GM12874 (cell line): ENCODE results near the gene CKS2.

Source experiments
- TF ChIP-seq, protein P1 (sequence below): IDR thresholded peaks from 2 replicates; pipeline ENCODE4 v1.5.1; 2011; ENCODE audit warnings: low read depth, mild to moderate bottlenecking, control low read depth, low read length, moderate library complexity; ENCODE audit not compliant: insufficient read depth

Gene CKS2

DNA sequence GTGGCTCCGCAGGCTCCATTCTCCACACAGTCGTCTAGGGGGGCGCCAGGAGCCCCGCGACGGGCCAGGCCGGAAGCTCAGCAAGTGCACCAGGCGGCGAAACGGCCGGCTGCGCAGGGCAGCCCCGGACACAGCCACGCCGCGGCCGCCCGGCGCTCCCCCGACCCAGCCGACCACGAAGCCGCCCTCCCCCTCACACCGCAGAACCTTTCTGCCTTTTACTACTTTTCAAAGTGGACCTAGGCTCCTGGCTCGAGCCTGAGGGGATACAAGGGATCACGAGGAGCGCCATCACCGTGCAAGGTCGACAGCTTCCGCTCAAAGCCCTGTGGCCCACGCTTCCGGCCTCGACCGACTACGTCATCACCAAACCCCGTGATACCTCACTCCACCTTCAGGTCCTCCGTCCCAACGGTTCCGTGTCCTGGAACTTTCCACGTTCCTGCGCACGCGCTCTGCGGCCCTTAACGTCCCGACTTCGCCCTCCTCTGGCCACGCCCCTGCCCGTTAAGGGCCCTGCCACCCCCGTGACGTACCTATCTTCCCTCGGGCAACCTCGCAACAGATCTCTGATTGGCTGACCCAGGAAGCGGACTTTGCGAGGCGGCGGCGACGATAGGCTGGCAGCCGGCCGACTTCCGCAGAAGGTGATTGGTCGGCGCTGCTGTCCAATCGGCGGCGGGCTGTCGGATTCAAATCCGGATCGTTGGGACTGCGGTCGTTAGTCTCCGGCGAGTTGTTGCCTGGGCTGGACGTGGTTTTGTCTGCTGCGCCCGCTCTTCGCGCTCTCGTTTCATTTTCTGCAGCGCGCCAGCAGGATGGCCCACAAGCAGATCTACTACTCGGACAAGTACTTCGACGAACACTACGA is at the start of gene CKS2:
TSS of gene CKS2 (plus strand) at position 721 of the 871 bp plus-strand sequence. CDS start at position 819, 98 bp downstream.
- TF ChIP-seq, protein P1, sequence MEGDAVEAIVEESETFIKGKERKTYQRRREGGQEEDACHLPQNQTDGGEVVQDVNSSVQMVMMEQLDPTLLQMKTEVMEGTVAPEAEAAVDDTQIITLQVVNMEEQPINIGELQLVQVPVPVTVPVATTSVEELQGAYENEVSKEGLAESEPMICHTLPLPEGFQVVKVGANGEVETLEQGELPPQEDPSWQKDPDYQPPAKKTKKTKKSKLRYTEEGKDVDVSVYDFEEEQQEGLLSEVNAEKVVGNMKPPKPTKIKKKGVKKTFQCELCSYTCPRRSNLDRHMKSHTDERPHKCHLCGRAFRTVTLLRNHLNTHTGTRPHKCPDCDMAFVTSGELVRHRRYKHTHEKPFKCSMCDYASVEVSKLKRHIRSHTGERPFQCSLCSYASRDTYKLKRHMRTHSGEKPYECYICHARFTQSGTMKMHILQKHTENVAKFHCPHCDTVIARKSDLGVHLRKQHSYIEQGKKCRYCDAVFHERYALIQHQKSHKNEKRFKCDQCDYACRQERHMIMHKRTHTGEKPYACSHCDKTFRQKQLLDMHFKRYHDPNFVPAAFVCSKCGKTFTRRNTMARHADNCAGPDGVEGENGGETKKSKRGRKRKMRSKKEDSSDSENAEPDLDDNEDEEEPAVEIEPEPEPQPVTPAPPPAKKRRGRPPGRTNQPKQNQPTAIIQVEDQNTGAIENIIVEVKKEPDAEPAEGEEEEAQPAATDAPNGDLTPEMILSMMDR = no peak

DNA sequence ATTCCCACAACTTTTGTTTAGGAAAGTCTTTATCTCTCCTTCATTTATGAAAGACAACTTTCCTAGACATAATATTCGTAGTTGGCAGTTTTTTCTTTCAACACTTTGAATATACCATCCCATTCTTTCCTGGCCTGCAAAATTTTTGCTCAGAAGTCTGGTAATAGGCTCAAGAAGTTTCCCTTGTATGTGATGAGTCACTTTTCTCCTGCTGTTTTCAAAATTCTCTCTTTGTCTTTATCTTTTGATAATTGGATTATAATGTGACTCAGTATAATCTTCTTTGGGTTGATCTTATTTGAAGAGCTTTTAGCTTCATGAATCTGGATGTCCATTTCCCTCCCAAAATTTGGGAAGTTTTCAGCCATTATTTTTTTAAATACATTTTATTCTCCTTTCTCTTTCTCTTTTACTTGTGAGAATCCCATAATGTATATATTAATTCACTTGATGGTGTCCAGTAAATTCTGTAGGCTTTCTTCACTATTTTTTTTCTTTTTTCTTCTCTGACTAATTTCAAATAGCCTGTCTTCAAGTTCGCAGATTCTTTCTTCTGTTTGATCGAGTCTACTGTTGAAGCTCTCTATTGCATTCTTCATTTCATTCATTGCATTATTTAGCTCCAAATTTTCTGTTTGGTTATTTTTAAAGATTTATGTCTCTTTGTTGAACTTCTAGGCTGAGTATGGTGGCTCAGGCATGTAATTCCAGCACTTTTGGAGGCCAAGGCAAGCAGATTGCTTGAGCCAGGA is 37.3 kb upstream of the CKS2 start:
- TF ChIP-seq, protein P1 = no peak

GRCh38 chr9:89274838-89275237 is 36.2 kb upstream of the CKS2 start:
- TF ChIP-seq, protein P1 = no peak

DNA sequence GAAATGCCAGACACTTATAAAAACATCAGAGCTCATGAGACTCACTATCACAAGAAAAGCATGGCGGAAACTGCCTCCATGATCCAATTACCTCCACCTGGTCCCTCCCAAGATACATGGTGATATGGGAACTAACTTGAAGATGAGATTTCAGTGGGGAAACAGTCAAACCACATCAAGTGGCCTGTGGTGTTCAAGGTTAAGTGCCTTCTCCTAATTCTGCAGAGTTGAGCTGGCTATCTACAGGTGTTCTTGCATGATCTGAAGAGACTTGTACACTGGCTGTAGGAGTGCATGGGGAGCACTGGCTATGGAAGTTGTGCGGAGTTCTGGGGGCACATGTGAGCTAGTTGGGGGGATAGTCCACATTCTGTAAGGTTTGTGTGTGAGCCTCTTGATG is 34.0 kb upstream of the CKS2 start:
- TF ChIP-seq, protein P1 = no peak

GRCh38 chr9:89277454-89277853 is 33.5 kb upstream of the CKS2 start:
- TF ChIP-seq, protein P1 = no peak

GRCh38 chr9:89278551-89278950 is 32.4 kb upstream of the CKS2 start:
- TF ChIP-seq, protein P1 = no peak

DNA sequence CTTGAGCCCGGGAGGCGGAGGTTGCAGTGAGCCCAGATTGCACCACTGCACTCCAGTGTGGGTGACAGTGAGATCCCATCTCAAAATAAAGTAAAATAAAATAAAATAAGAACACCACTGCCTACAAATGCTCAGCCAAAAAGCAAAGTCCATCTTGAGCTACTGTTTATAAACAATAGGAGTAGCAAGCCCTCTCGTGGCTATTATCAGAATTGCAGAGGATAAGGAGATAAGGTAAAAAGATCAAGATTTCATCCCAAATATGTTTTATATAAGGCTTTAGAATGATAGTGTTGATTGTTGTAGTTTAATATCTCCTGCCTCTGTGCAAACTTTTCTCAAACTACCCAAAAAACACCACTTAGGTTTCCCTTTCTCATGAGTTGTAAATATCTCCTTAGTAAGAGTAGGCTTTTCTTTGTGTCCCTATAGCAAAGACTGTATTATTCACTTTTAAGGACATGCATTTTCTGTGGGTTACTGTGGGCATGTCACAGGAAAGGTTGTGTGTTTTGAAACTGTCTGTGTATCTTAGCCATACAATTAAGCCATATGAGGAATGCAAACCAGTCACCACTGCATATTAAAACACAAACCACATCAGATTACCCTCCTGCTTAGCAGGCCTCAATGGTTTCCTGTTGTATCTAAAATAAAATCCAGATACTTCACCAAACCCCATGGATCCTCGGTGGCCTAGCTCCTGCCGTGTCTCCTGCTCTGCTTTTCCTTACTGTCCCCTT is 31.8 kb upstream of the CKS2 start:
- TF ChIP-seq, protein P1 = peak; percentile 63
